ENCODE results near the gene MYO5B. TPM values are rescaled to one million over a fixed set of nuclear protein-coding genes. Genes with fewer than 3 reads are reported as not detected.

Gene MYO5B
- total and polyA plus RNA-seq, 10 of the 15 experiments (the other 5 are each of a cell fraction or from before 2014, with no cell fraction given) = 2.5 to 4.5 (median 3.3) TPM

GRCh38 chr18:50073319-50073718 is 121.6 kb downstream of the MYO5B start:
- POLR2A ChIA-PET = no interaction called here
- in situ Hi-C loops (cut with MboI) (no loop called here), intact Hi-C loops (cut with micrococcal nuclease; ENCODE audit: unreplicated experiment) (no loop called here)
- H3K79me2 ChIP-seq (ENCODE audit: control insufficient read depth, insufficient read depth, low read length) = no peaks in the 10 kb centered on the region
- TF ChIP-seq STAT3 (IDR thresholded peaks at IDR 0.05; ENCODE audit: low read depth, low read length) = no peak
- TF ChIP-seq POLR2AphosphoS2 (IDR thresholded peaks at IDR 0.05; ENCODE audit: low read depth, low read length) = no peak
- no peak for TF ChIP-seq BCLAF1 (IDR thresholded peaks at IDR 0.05)
- TF ChIP-seq, protein P1, sequence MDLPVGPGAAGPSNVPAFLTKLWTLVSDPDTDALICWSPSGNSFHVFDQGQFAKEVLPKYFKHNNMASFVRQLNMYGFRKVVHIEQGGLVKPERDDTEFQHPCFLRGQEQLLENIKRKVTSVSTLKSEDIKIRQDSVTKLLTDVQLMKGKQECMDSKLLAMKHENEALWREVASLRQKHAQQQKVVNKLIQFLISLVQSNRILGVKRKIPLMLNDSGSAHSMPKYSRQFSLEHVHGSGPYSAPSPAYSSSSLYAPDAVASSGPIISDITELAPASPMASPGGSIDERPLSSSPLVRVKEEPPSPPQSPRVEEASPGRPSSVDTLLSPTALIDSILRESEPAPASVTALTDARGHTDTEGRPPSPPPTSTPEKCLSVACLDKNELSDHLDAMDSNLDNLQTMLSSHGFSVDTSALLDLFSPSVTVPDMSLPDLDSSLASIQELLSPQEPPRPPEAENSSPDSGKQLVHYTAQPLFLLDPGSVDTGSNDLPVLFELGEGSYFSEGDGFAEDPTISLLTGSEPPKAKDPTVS (IDR thresholded peaks at IDR 0.05; ENCODE audit: low read depth, low read length) = no peak
- no peak for TF ChIP-seq TCF7 (IDR thresholded peaks at IDR 0.05; ENCODE audit: borderline replicate concordance)
- TF ChIP-seq GATAD2B (conservative IDR thresholded peaks at IDR 0.05; ENCODE audit: low read depth) = no peak
- TF ChIP-seq SIN3A (IDR thresholded peaks at IDR 0.05; ENCODE audit: low read depth, low read length) = no peak
- TF ChIP-seq TARDBP (IDR thresholded peaks at IDR 0.05; ENCODE audit: borderline replicate concordance) = no peak
- no peak for TF ChIP-seq KAT2A (conservative IDR thresholded peaks at IDR 0.05; ENCODE audit: control insufficient read depth, low read depth, low read length)
- TF ChIP-seq SMC3 (IDR thresholded peaks at IDR 0.05; ENCODE audit: borderline replicate concordance, low read length) = no peak
- no peak for TF ChIP-seq POLR2AphosphoS5 (IDR thresholded peaks at IDR 0.05; ENCODE audit: low read length)
- TF ChIP-seq CHD4 (IDR thresholded peaks at IDR 0.05) = no peak
- TF ChIP-seq NR2F1 (conservative IDR thresholded peaks at IDR 0.05) = no peak
- TF ChIP-seq ESRRA (IDR thresholded peaks at IDR 0.05; ENCODE audit: low read length) = no peak
- BruUV-seq (replicated peaks) = no TSS peak
- no peak overlapping the region for H2AFZ ChIP-seq (ENCODE audit: control insufficient read depth, low read depth, low read length)
- H3K9me3 ChIP-seq (replicated peaks; ENCODE audit: control insufficient read depth, insufficient read depth, low read length) = no peaks in the 10 kb centered on the region
- no peaks in the 10 kb centered on the region for H3K36me3 ChIP-seq (ENCODE audit: control insufficient read depth in 2 of 2, insufficient read depth in 2 of 2, low read length in 1 of 2)
- no peaks in the 10 kb centered on the region for H4K20me1 ChIP-seq (ENCODE audit: control insufficient read depth, insufficient read depth)
- H3K4me2 ChIP-seq (ENCODE audit: control insufficient read depth, insufficient read depth) = no peak overlapping the region
- DNase-seq (ENCODE audit: low read depth, low spot score) (no peak), FAIRE-seq (no peak), ATAC-seq (no peak)
- no peaks in the 10 kb centered on the region for H3K4me1 ChIP-seq (ENCODE audit: control insufficient read depth, insufficient read depth, low read length)
- H3K9ac ChIP-seq (ENCODE audit: control insufficient read depth, insufficient read depth, low read length) = no peak overlapping the region
- SMC1A ChIA-PET (ENCODE audit: uncharacterized antibody, unreplicated experiment) = no interaction called here
- no peak overlapping the region for H3K27ac ChIP-seq (ENCODE audit: control insufficient read depth, insufficient read depth)
- WGBS (ENCODE audit: insufficient coverage, insufficient replicate concordance, low lambda C conversion rate, missing lambda C conversion rate) = 0% methylated on average over 2 of the region's 2 CpGs
- H3K4me3 ChIP-seq = no peak overlapping the region
- RAD21 ChIA-PET (ENCODE audit: unreplicated experiment) = no interaction called here
- CTCF ChIA-PET = interaction anchor here (1.4 kb wide), 1 partner anchor 18 kb away, joined by 3 read pairs; no protein-coding TSS in a partner anchor
- no peaks in the 10 kb centered on the region for H3K27me3 ChIP-seq (replicated peaks in 1 of 2; ENCODE audit: control insufficient read depth in 2 of 2, insufficient read depth in 2 of 2, low read length in 1 of 2)
